Karpas-422 (cell line): ENCODE data around the gene TTYH2. TPM values are rescaled to one million over a fixed set of nuclear protein-coding genes. Genes with fewer than 3 reads are reported as not detected.

Experiments used
- DNase-seq: peaks from one replicate; pipeline ENCODE4 v3.0.0-alpha.2; 2015
- H2AFZ ChIP-seq: fragments of 200-600 bp; sonication (generic); 2 replicates; pipeline ENCODE4 v1.6.1; 2014; ENCODE audit warnings: antibody characterized with exemption, low read length, mixed read lengths
- H3K27ac ChIP-seq: fragments of 200-600 bp; sonication (generic); 2 replicates; pipeline ENCODE4 v1.5.1; 2014; ENCODE audit warnings: mild to moderate bottlenecking, low read length, moderate library complexity
- H3K27me3 ChIP-seq: fragments of 200-600 bp; sonication (generic); 2 replicates; pipeline ENCODE4 v1.6.1; 2014; ENCODE audit warnings: low read length, mixed read lengths
- H3K36me3 ChIP-seq: fragments of 200-600 bp; sonication (generic); 2 replicates; pipeline ENCODE4 v1.6.1; 2014; ENCODE audit warnings: low read length, mixed read lengths; ENCODE audit not compliant: insufficient read depth
- H3K4me1 ChIP-seq: fragments of 200-600 bp; sonication (generic); 2 replicates; pipeline ENCODE4 v1.6.1; 2014; ENCODE audit warnings: mild to moderate bottlenecking, low read length, mixed read lengths
- H3K4me2 ChIP-seq: fragments of 200-600 bp; sonication (generic); 2 replicates; pipeline ENCODE4 v1.6.1; 2014; ENCODE audit warnings: low read length, low read depth, mild to moderate bottlenecking; ENCODE audit not compliant: poor library complexity, severe bottlenecking
- H3K4me3 ChIP-seq: fragments of 200-600 bp; sonication (generic); 2 replicates; pipeline ENCODE4 v1.5.1; 2014; ENCODE audit warnings: mild to moderate bottlenecking, antibody characterized with exemption, low read length, mixed read lengths
- H3K79me2 ChIP-seq: fragments of 200-600 bp; sonication (generic); 2 replicates; pipeline ENCODE4 v1.6.1; 2014; ENCODE audit warnings: mild to moderate bottlenecking, low read length, mixed read lengths
- H3K9ac ChIP-seq: fragments of 200-600 bp; sonication (generic); 2 replicates; pipeline ENCODE4 v1.6.0; 2014; ENCODE audit warnings: low read length
- H3K9me2 ChIP-seq: fragments of 200-600 bp; sonication (generic), shearing (Covaris generic); replicated peaks from 2 replicates; pipeline ENCODE4 v1.6.0; 2014; ENCODE audit warnings: mild to moderate bottlenecking, low read length, moderate library complexity; ENCODE audit not compliant: insufficient read depth
- H3K9me3 ChIP-seq: fragments of 300-700, 200-600 bp; sonication (generic); 2 replicates; pipeline ENCODE4 v1.6.1; 2014; ENCODE audit warnings: low read length, mixed read lengths
- H4K20me1 ChIP-seq: fragments of 200-600 bp; sonication (generic); 2 replicates; pipeline ENCODE4 v1.6.1; 2014; ENCODE audit warnings: mild to moderate bottlenecking, antibody characterized with exemption, low read length, low read depth; ENCODE audit not compliant: insufficient read depth
- total RNA-seq: library from RNA; depleted of rRNA; stranded (reverse); fragments of >200 nt; shearing (Covaris generic); gene quantifications from 2 replicates; pipeline ENCODE4 v1.2.3, GENCODE V29; 2014; ENCODE audit warnings: low replicate concordance

TTYH2 gene
- total RNA-seq, 1 experiment from 2014 or later: not detected

DNA sequence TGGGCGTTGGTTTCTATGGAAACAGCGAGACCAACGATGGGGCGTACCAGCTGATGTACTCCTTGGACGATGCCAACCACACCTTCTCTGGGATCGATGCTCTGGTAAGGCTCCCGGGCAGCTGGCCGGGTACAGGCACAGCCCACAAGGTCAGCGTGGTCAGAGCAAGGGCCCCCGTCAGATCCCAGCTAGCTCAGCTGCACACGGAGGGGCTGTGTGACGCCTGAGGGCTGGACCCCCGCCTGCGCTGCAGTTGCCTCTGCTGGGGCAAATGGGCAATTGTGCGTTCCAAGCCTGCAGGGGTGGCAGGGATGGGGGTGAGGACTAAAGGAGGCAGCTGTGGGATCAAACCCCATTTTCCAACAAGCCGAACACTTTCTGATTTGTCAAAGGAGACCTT lies 17.5 kb downstream of the TTYH2 start:
- H3K4me2 ChIP-seq: no peak overlapping the region
- H2AFZ ChIP-seq: no peak overlapping the region
- H3K79me2 ChIP-seq: no peaks in the 10 kb centered on the region

DNA sequence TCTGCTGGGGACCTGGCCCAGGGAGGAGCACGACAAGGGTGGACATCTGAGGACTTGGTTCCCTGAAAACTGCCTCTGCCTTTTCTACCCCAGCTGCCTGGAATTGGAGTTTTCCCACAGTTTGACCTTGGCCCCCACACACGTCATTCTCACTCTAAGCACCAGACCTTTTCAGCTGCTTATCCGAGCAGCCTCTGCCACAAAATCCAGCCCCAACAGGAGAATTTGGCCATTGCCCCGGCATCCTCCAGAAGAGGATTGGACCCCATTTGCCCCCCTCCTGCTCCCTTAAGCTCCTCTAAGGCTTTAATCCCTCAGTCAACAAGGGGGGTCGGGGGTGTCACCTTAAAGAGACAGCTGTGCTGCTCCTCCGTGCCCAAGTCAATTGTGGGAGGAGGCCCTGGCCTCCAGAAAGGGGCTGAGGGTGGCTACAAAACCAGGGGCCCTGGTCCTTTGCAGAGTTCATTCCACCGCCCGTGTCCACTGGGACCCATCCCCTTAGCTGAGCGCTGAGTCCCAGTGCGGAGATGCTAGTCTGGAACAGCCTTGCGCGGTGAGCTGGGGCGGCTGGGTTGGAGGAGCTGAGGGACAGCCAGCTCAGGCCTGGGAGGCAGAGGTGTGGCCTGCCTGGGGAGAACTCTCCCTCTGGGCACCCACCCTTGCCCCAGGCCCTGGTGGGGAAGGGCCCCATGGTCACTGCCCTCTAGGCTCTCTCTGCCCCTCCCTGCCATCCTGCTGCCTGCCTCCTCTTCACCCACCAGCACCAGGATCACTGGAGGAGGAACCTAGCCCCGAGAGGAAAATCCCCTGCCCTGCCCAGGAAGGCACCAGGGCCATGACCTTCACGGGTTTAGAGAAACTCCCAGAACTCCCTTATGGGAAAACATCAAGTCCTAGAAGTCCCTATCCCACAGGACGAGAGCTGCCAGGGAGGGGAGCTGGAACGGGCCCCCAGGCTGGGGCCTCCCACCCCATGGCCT lies 18.8 kb downstream of the TTYH2 start:
- no peaks in the 10 kb centered on the region for H3K4me1 ChIP-seq
- no peak overlapping the region for H3K27ac ChIP-seq
- no peak for DNase-seq
- no peaks in the 10 kb centered on the region for H3K36me3 ChIP-seq
- H3K9ac ChIP-seq: no peak overlapping the region
- H3K9me2 ChIP-seq: no peaks in the 10 kb centered on the region
- no peaks in the 10 kb centered on the region for H3K79me2 ChIP-seq
- H2AFZ ChIP-seq: no peak overlapping the region
- H3K9me3 ChIP-seq: no peaks in the 10 kb centered on the region
- H3K27me3 ChIP-seq: no peaks in the 10 kb centered on the region
- H3K4me3 ChIP-seq: no peak overlapping the region
- H4K20me1 ChIP-seq: no peaks in the 10 kb centered on the region
- no peak overlapping the region for H3K4me2 ChIP-seq

More for the DNA sequence above, 17.5 kb downstream of the TTYH2 start:
- Histone ChIP-seq H3K9me3 (no peaks in the 10 kb centered on the region), H3K4me3 (no peak overlapping the region), H3K36me3 (no peaks in the 10 kb centered on the region), H3K9me2 (no peaks in the 10 kb centered on the region), H3K27me3 (no peaks in the 10 kb centered on the region), H3K27ac (no peak overlapping the region), H4K20me1 (no peaks in the 10 kb centered on the region), H3K9ac (no peak overlapping the region), H3K4me1 (no peaks in the 10 kb centered on the region)
- DNase-seq: no peak

DNA sequence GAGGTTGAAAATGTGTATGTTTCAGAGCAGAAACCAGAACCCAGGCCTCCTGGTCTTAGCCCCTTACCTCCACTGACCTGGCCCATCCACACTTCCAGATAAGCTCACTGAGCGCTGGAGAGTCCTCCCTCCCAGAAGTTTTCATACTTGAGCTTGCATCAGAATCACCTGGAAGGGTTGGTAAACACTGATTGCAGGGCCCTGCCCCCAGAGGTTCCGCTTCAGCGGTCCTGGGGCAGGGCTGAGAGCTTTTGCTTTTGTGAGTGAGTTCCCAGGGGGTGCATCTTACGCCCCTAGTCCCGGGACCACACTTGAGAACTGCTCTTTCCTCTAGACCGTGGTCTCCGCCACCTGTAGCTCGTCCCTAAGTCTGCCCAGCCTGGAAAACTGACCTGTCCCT lies 20.6 kb downstream of the TTYH2 start:
- Histone ChIP-seq H3K4me1 (no peaks in the 10 kb centered on the region), H3K36me3 (no peaks in the 10 kb centered on the region), H3K9ac (no peak overlapping the region), H3K79me2 (no peaks in the 10 kb centered on the region), H3K4me3 (no peak overlapping the region), H2AFZ (no peak overlapping the region), H3K9me3 (no peaks in the 10 kb centered on the region), H3K27ac (no peak overlapping the region), H3K4me2 (no peak overlapping the region), H4K20me1 (no peaks in the 10 kb centered on the region), H3K9me2 (no peaks in the 10 kb centered on the region), H3K27me3 (no peaks in the 10 kb centered on the region)
- DNase-seq: no peak

DNA sequence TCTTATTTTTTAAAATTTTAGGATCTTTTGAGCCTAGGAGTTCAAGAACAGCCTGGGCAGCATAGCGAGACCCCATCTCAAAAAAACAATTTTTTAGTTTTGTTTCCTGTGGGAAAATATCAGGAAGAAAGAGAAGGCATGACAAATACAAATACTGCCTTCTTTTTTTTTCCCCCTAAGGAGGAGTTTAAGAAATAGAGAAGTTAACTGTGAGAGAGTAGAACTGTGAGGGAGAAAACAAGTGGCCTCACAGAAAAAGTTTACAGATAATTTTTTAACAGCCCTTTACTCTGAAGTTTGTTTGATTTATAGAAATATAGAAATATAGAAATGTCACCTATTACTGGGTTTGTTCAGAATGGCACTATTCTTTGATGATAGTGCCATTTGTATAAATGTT lies 21.1 kb downstream of the TTYH2 start:
- no peak overlapping the region for H3K4me3 ChIP-seq
- H3K4me2 ChIP-seq: no peak overlapping the region
- no peaks in the 10 kb centered on the region for H3K9me3 ChIP-seq

DNA sequence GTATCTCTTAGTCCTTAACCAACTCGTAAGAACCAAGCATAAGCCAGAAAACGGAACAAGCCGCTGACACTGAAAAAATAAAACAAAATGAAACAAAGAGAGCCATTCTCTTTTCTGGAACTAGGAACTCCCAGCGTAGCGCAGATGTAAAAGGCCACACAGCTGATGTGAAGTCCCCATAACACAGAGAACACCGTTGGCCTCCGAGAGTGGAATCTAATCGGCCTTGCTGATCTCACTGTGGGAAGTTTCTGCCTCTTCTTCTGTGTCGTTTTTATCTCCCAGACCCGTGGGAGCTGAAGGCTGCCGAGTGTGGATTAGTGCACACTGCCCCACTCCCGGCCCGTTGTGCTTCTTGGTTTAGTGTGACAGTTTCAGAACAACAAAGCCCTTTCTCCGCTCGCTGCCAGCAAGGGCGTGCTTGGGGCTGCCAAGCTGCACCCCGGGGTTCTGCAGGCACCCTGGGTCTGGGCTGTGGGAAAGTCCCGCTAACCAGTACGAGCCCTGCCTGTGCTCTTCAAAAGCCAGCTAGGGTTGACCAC lies 21.7 kb downstream of the TTYH2 start:
- H3K36me3 ChIP-seq: no peaks in the 10 kb centered on the region
- DNase-seq: no peak
- no peaks in the 10 kb centered on the region for H3K9me3 ChIP-seq
- no peaks in the 10 kb centered on the region for H3K9me2 ChIP-seq
- H4K20me1 ChIP-seq: no peaks in the 10 kb centered on the region
- no peak overlapping the region for H2AFZ ChIP-seq
- no peaks in the 10 kb centered on the region for H3K27me3 ChIP-seq
- H3K9ac ChIP-seq: no peak overlapping the region
- H3K27ac ChIP-seq: no peak overlapping the region
- H3K79me2 ChIP-seq: no peaks in the 10 kb centered on the region
- no peak overlapping the region for H3K4me3 ChIP-seq
- H3K4me2 ChIP-seq: no peak overlapping the region
- H3K4me1 ChIP-seq: no peaks in the 10 kb centered on the region

More for the DNA sequence above, 21.1 kb downstream of the TTYH2 start:
- Histone ChIP-seq H3K27ac (no peak overlapping the region), H3K9me2 (no peaks in the 10 kb centered on the region), H3K4me1 (no peaks in the 10 kb centered on the region), H3K79me2 (no peaks in the 10 kb centered on the region), H2AFZ (no peak overlapping the region), H3K36me3 (no peaks in the 10 kb centered on the region), H3K27me3 (no peaks in the 10 kb centered on the region), H3K9ac (no peak overlapping the region), H4K20me1 (no peaks in the 10 kb centered on the region)
- DNase-seq: no peak

DNA sequence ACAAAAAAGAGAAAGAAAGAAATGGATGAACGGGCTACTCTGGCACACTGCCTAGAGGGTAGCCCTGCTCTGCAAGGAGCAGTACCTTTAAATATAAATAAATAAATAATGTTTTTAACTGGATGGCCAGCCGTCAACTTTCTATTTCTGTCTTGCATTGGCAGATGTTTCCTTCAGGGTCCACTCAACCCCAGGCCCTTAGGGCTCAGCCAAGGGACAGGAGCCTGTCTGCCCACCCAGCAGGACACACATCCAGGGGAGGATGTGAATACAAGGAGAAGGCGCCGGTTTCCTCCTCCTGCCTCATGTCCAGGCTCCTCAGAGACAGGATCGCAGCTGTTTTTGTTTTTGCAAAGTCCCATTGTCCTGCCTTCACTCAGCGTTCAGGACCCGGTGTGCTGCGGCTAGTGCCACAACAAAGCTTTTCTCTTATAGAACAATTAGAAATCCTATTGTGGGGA lies 22.6 kb downstream of the TTYH2 start:
- Histone ChIP-seq H3K9me3 (no peaks in the 10 kb centered on the region), H3K9me2 (no peaks in the 10 kb centered on the region), H3K27ac (no peak overlapping the region), H3K36me3 (no peaks in the 10 kb centered on the region), H3K27me3 (no peaks in the 10 kb centered on the region), H3K79me2 (no peaks in the 10 kb centered on the region), H4K20me1 (no peaks in the 10 kb centered on the region), H3K4me2 (no peak overlapping the region), H3K9ac (no peak overlapping the region), H3K4me3 (no peak overlapping the region), H3K4me1 (no peaks in the 10 kb centered on the region), H2AFZ (no peak overlapping the region)
- DNase-seq: no peak

DNA sequence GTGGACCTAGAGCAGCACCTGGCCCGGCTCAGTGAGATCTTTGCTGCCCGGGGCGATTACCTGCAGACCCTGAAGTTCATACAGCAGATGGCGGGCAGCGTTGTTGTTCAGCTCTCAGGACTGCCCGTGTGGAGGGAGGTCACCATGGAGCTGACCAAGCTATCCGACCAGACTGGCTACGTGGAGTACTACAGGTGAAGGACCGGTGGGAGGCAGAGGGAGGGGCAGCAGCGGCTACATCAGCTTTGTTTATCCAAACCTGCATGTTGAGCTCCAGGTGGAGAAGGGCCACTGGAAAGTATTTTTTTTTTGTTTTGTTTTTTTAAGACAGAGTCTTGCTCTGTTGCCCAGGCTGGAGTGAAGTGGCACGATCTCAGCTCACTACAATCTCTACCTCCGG lies 23.9 kb downstream of the TTYH2 start:
- Histone ChIP-seq H3K79me2 (no peaks in the 10 kb centered on the region), H3K9ac (no peak overlapping the region), H3K36me3 (no peaks in the 10 kb centered on the region), H2AFZ (no peak overlapping the region), H3K9me2 (no peaks in the 10 kb centered on the region), H3K27ac (no peak overlapping the region), H4K20me1 (no peaks in the 10 kb centered on the region), H3K9me3 (no peaks in the 10 kb centered on the region), H3K27me3 (no peaks in the 10 kb centered on the region), H3K4me2 (no peak overlapping the region), H3K4me1 (no peaks in the 10 kb centered on the region), H3K4me3 (no peak overlapping the region)
- DNase-seq: no peak

DNA sequence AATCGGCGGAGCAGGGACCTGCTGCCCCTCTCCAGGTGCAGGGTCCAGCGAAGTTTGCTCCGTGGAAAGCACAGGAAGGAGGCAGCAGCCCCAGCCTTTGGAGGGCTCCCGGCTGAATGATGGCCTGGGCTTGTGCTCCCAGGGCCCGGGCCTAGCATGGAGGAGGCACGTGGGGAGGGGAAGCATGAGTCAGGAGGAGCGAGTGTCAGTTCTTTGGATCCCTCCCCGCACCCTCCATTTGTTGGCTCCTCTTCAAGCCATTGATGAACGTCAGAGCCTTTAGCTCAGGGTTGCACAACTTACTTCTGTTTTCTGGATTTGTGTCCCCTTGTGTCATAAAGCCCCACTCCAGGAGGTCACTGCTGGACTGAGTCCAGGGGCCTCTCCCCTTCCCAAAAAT lies 25.8 kb downstream of the TTYH2 start:
- no peak overlapping the region for H3K27ac ChIP-seq
- H2AFZ ChIP-seq: no peak overlapping the region
- no peak for DNase-seq
- no peak overlapping the region for H3K4me2 ChIP-seq
- no peaks in the 10 kb centered on the region for H3K9me2 ChIP-seq
- no peaks in the 10 kb centered on the region for H3K36me3 ChIP-seq
- no peak overlapping the region for H3K9ac ChIP-seq
- H3K4me1 ChIP-seq: no peaks in the 10 kb centered on the region
- H3K4me3 ChIP-seq: no peak overlapping the region
- H3K9me3 ChIP-seq: no peaks in the 10 kb centered on the region
- no peaks in the 10 kb centered on the region for H3K27me3 ChIP-seq
- no peaks in the 10 kb centered on the region for H3K79me2 ChIP-seq
- no peaks in the 10 kb centered on the region for H4K20me1 ChIP-seq
